Measurements from ENCODE around the gene GGTLC2.

DNA sequence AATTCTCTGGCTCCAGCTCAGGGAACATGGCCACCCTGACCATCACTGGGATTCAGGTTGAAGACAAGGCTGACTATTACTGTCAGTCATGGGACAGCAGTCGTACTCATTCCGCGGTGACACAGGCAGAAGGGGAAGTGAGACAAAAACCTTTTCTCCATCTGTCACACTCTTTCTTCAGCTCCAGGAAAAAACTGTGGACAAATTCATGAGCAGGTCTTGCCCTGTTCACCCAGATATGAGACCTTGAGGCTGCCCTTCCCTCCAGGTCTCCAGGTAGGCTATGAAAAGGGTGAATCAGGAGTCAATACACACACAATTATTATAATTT is 39.4 kb upstream of the GGTLC2 start:
- TF ChIP-seq, protein P1, sequence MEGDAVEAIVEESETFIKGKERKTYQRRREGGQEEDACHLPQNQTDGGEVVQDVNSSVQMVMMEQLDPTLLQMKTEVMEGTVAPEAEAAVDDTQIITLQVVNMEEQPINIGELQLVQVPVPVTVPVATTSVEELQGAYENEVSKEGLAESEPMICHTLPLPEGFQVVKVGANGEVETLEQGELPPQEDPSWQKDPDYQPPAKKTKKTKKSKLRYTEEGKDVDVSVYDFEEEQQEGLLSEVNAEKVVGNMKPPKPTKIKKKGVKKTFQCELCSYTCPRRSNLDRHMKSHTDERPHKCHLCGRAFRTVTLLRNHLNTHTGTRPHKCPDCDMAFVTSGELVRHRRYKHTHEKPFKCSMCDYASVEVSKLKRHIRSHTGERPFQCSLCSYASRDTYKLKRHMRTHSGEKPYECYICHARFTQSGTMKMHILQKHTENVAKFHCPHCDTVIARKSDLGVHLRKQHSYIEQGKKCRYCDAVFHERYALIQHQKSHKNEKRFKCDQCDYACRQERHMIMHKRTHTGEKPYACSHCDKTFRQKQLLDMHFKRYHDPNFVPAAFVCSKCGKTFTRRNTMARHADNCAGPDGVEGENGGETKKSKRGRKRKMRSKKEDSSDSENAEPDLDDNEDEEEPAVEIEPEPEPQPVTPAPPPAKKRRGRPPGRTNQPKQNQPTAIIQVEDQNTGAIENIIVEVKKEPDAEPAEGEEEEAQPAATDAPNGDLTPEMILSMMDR (conservative IDR thresholded peaks at IDR 0.05; ENCODE audit: low read length): no peak
- no peak for TF ChIP-seq EZH2phosphoT487 (IDR thresholded peaks at IDR 0.05; ENCODE audit: borderline replicate concordance)

Measured in Loucy (cell line).